IPS-NIHi11 (cell line): ENCODE measurements around the gene CPLX1.
"Not testable (repeated sequence)": the region's sequence is repeated elsewhere in the genome, so short reads cannot be mapped to it uniquely, and the experiment has no call there.

ENCODE experiments used
- DNase-seq: peaks from one replicate; pipeline ENCODE4 v3.0.0; 2012; ENCODE audit warnings: mixed read lengths, low spot score

Gene CPLX1

DNA sequence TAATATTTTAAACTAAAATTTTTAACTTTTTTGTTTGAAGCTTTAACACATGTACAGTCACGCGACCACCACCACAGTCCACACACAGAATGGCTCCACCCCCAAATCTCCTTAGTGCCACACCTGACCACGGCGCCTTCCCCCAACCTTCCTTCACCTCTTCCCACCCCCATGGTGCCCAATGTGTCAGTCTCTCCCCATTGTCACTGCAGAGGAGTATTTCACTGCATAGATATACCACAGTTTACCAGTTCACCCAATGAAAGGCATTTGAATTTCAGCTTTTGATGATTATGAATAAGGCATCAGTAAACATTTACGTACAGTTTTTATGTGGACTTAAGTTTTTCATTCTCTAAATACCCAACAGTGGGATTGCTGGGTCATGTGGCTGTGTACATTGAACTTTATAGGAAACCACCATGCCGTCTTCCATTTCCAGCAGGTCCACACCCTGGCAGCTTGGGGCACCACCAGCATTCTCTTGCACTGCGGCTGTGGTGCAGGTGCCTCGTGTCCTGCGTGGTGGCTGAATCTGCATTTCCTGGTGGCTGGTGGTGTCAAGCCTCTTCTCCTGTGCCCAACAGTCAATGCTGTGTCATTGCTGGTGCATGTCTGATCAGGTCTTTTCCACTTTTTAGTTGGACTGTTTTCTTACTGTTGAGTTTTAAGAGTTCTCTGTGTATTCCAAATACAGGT, 49.0 kb downstream of the CPLX1 start:
- no peak for DNase-seq

DNA sequence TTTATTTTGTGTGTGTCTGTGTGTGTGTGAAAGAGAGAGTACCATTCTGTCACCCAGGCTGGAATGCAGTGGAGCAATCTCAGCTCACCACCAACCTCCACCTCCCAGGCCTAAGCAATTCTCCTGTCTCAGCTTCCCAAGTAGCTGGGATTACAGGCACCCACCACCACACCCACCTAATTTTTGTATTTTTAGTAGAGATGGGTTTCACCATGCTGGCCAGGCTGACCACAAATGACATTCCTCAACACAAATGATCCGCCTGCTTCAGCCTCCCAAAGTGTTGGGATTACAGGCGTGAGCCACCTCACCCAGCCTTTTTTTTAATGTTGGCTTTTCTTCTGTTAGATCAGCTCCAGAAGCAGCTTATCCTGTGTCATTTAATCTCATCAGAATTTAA, 50.4 kb downstream of the CPLX1 start:
- DNase-seq: not testable (repeated sequence)

DNA sequence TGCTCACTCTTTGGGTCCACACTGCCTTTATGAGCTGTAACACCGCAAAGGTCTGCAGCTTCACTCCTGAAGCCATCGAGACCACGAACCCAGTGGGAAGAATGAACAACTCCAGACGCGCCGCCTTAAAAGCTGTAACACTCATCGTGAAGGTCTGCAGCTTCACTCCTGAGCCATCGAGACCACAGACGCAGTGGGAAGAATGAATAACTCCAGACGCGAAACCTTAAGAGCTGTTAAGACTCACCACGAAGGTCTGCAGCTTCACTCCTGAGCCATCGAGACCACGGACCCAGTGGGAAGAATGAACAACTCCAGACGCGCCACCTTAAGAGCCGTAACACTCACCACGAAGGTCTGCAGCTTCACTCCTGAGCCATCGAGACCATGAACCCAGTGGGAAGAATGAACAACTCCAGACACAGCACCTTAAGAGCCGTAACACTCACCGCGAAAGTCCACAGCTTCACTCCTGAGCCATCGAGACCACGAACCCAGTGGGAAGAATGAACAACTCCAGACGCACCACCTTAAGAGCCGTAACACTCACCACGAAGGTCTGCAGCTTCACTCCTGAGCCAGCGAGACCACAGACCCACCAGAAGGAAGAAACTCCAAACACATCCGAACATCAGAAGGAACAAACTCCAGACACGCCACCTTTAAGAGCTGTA, 51.4 kb downstream of the CPLX1 start:
- not testable (repeated sequence) for DNase-seq

DNA sequence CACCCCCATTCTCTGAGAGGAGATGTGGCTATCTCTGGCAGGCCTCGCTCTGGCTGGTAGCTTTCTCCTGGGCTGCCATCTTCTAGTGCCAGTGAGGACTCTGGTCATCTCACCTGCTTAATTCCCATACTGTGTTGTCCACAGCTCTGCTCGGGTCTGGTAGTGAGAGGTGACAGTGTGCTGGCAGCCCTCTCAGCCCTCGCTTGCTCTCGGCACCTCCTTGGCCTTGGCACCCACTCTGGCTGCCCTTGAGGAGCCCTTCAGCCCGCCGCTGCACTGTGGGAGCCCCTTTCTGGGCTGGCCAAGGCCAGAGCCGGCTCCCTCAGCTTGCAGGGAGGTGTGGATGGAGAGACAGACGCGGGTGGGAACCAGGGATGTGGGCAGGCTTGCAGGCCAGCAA, 52.7 kb downstream of the CPLX1 start:
- no peak for DNase-seq

DNA sequence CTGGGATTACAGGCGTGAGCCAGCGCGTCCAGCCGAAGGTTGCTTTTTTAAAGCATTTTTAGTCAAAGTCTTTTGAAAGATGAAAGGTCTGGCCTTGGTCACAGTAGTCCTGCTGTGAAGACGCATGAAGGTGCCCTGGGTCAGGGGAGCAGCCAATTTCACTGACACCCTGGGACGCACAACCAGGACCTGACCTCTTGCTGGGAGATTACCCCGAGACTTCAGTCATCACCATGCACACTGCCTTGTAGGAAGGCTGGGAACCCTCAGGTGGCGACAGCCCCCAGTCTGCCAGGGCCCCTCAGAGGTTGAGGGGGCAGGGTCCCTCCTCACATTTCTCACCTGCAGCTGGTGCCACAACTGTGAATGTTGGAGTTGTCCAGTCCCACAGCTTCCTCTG, 53.2 kb downstream of the CPLX1 start:
- DNase-seq: no peak

DNA sequence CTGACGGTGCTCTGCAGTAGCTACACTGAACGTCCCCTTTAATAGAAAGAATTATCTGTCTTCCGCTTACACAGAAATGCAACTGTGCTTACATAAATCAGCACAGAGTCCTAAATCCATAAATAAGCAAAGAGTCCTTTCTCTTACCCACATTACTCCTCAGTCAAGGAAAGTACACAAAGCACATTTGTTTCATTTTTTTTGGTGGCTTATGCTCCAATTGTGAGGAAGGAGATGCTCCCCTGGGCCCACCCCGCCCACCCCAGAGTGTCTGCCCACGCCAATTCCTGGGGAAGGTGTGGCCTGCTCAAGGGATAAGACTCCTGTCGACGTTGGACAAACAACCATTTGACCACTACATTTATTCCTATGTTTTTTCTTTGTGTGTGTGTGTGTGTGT, 53.8 kb downstream of the CPLX1 start:
- no peak for DNase-seq

DNA sequence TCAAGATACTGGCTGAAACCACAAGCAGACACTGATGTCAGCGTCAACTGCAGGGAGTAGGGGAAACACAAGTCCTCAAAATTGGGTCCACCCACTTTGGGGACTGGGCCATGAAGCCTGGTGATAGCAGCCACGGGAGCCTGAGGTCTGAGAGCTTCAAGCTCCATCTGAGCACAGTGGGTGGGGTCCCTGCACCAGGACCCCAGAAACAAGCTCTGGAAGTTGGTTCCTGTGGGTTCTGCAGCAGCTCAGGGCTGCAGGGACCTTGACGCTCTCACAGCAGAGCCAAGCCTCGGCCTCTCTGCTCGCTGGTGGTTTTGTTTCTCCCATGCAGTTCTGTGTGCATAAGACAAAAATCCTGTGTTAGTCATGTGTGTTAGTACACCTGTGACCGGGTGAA, 54.5 kb downstream of the CPLX1 start:
- DNase-seq: no peak

DNA sequence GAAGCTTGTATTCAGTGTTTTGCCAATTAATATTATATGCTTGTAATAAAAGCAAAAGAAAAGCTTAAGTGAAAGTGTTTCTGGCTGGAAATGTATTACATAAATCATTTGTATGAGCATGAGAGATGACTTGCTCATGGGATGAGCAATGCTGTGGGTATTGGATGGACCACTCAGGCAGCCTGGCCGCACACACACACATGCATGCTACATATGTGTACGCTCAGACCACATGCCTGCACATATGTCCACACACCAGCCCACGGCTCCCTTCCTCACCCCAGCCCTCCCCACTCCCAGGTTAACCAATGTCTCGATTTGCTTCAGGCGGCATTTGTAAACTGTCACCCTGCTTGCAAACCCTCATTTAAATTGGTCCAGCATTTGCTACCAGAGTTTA, 55.9 kb downstream of the CPLX1 start:
- no peak for DNase-seq

DNA sequence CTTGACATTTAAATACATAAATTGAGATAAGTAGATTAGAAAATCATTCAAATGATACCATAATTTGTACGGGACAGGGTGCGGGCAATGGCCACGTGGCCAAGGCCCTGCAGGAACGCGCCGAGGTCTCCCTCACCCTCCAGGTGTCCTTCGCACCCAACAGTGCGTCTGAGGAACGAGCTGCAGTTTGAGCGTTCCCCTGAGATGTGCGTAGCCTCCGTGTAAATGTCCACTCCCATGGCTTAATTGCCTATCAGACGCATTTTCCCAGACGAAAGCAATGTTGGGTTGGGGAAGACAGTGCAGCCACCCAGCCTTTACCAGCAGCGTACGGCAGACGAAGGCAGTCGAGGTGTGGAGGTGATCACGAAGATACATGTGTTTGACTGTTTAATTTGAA, 56.4 kb downstream of the CPLX1 start:
- no peak for DNase-seq

DNA sequence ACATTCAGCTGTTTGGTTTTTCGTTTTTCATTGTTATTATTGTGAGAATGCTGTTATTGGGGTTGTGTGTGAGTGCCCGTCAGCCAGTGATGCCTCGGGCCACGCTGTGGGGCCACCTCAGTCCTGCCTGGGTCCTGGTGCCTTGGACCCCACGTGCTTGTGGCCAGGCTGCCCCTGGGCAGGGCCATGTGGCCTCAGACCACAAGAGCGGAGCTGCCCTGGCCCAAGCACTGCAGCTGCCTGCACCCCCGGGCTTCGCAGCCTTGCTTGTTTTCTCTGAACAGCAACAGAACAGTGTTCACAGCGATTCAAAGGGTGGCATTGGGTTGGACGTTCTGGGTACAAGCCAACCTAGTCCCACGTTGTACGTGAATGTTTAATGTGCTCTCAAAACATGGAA, 56.9 kb downstream of the CPLX1 start:
- DNase-seq: no peak

DNA sequence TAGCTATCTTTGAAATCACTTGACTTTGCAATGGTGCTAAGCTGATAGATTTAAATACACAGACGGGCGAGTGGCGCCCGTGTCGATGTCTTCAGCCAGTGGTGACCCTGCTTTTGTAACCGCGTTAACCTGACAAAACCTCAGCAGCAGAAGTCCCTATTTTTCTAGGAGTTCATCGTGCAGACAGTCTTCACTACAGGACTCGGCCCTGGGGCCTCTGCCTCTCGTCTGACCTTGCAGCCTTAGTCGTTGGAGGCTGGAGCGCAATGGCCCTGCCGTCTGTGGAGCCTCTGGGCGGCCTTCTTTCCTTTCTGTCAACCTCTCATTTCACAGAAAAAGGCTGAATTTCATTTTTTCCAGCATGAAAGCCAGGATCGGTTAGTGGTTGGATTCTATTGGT, 57.9 kb downstream of the CPLX1 start:
- DNase-seq: no peak

DNA sequence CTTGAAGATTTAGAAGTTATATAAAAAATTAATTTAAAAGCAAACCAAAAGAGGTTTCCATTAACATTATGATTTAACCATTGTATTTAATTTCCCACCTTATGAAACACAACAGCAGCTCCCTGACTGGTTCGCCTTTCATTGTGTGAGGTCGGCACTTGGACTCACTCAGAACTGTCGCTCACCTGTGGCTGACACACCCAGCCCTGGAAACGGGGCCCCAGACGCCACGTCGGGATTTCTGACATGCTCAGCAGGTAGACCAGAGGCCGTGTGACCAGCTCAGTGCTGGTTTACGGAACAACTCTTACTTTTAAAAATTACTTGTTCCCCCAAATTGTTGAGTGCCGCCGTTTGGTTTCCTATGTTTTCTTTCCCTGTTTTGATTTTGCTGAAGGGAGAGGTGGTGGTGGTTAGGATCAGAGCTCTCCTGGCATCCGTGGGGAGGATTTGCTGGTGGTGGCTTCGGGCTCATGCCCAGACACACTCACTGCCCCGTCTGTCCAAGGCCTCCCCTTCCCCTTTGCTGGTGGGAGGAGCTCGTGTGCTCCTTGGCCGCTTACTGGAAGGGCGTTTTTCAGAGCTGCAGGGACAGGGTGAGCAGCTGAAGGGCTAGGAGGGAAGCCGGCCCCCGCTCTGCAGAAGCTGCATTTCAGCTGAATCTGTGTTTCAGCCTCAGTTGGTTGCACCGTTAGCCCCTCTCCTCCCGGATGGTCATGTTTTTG, 59.2 kb downstream of the CPLX1 start:
- DNase-seq: no peak

DNA sequence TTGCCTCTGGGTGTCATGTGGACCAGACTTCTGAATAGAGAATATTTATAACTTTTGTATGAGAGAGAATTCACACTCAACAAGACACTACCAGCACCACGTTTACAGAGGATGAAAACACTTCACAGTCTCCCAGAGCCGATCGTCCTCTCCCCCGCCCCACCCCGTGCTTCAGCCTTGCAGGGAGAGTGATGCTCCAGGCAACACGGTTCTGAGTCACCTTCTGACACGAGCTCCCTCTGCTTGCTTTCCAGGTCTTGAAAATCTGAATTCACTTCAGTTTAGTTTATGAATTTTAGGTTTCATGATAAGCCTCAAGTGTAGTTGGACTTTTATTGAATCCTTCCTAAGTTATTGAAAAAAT, 59.8 kb downstream of the CPLX1 start:
- DNase-seq: no peak

DNA sequence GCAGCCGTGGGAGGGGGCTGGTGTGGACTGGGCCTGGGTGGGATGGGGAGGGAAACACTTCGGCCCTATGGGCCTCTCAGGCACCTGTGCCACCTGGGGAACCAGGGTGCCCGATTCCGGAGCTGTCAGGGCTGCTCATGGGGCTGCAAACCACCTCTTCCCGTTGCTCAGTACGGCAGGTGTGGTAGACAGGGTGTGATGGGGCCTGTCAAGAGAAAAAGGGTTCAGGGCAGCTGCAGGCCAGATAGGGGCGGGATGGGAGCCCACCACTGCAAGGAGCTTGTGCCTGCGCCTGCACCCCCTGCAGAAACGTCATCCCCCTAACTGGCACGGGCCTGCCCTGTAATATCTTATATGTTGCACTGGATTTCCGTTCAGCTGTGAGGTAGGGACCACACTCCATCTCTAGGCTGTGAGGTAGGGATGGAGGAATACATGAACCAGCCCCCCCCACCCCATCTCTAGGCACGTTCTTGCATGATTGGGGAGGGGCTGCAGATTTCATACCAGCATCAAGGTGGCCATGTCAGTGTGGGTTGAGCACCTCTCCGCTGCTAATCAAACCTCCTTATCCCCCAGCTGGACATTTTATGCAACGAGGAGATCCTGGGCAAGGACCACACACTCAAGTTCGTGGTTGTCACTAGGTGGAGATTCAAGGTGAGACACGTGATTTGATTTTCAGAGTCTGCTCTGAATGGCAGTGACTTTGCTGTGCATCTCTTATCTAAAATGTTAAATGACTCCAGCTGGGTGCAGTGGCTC, 61.3 kb downstream of the CPLX1 start:
- no peak for DNase-seq

DNA sequence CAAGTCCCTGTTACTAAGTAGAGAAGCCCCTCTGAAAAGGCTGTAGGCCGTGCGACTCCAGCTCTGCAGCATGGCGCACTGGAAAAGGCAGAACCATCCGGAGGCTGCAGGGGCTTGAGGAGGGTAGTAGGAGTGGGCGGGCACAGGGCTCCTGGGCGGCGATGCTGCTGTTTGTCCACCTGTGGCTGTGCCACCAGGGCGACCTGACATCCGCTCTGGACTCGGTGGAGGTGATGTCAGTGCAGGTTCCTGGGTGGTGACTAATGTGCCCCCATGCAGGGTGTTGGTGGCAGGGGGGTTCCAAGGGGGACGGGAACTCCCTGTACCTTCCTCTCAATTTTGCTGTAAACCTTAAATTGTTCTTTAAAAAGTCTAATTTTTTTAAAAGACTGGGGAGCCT, 62.0 kb downstream of the CPLX1 start:
- no peak for DNase-seq

DNA sequence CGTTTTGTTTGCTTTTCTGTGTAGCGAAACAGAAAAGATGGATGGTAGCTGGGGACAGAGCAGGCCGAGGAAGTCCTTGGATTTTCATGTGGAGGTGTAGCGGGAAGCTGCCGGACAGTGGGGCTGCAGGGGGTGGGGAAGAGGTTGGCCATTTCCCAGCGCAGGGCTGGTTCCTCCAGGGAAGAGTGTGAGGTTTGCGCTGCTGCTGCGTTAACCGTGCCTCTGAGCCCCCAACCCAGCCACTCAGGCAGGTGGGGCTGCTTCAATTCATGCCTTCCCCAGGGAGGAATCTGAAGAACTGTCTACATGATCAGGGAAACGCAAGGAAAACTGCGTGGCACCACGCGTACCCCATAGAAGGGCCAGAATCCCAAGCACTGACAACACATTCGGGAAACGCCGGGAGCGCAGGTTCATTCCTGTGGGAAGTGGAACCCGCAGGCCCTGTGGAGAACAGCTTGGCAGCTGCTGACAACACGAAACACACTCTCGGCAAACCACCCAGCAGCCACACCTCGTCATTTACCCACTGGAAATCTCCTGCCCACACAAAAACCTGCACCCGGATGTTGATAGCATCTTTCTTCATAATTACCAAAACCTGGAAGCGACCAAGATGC, 62.6 kb downstream of the CPLX1 start:
- no peak for DNase-seq

DNA sequence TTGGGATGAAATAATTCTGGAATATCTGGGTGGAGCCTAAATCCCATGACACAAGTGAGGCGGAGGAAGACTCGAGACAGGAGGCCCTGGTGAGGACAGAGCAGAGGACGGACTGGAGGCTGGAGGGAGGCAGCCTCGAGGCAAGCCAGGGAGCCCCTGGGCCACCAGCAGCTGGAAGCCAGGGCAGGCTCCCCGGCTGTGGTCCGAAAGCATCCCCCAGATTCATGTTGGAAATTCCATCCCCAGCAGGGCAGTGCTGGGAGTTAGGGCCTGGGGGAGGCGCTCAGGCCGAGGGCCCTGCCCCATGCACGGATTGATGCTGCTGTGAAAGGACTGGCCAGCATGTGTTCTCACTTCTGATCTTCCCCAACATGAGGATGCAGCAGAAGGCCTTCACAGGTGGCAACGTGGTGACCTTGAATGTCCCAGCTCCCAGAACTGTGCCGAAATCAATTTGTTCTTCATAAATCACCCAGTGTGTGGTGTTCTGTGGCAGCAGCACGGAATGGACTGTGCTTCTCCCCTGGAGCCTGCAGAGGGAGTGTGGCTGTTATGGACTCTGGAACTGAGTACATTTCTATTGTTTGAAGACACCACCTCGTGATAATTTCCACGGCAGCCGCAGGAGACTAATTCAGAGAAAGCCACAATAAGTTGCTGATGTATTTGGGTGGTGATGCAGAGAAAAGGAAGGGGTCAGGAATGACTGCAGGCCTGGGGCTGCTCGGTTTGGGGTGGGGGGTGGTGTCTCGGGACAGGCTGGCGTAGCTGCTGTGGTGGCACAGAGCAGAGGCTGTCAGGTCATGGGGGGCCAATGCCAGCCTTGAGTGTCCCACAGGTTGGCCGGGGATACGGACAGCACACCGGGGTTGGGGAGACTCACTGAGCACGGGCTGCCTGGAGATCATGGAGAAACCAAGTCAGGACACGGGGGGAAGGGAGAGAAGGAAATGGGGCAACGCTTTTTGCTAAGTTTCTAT, 63.4 kb downstream of the CPLX1 start:
- DNase-seq: no peak

DNA sequence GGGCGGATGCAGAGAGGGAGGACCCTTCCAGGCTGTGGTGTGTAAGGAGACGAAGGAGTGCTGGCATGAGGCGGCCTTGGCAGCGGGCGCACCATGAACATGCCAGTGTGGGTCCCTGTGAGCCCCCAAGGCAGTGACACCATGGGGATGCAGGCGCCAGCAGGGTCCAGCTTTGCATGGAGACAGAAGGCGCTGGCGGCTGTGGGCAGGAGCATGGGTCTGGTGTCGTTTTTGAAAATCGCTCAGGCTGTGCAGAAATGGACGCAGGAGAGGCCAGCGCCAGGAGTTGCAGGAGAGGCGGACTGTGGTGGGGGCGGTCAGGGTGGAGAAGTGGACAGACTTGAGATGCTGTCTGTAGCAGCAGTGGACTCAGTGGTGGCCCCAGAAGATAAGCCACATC, 64.2 kb downstream of the CPLX1 start:
- no peak for DNase-seq

DNA sequence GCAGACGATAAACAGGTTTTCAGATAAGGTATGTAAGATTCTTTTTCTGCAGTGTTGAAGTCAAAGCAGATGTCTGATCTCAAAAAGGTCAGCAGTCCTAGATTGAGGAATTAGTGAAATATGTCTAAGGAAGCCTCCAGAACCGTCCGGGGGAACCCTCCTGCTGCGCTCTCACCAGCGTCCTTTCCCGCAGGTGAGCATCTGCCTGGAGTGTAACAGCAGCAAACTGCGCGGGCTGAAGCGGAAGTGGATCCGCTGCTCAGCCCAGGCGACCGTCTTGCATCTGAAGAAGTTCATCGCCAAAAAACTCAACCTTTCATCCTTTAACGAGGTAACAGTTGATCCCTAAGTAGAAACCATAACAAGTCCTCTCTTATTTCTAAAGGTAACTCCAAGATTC, 64.8 kb downstream of the CPLX1 start:
- DNase-seq: no peak

DNA sequence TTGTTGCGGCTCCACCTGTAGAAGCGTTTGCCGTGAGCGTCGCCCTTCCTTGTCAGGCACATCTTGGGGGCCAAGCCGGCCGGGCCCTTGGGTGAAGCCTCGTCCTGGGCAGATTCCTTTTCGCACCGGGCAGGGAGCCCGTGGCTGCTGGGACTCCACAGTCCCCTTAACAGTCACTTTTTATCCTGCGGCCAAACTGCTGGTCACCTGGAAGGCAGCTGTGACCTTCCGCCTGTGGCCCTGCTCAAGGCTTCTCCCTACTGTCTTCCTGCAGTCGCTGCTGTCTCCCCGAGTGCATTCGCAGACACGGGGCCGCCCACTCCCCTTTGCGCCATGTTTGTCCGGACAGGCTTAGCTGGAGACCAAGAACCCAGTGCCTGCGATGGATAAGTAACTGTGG, 65.3 kb downstream of the CPLX1 start:
- DNase-seq: no peak

DNA sequence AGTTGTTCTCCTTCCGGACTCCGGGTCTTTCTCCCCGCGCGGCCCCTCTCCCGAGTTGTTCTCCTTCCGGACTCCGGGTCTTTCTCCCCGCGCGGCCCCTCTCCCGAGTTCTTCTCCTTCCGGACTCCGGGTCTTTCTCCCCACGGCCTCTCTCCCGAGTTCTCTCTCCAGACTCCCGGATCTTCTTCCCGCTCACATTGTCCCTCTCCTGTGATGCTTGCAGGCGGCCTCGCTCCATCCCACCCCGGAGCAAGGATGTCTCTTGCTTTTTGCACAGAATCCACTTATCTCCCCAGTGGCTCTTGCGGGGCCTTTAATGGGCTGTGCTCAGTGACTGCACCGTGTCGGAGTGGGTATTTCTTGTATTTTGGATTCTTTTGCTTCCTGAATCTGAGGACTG, 66.1 kb downstream of the CPLX1 start:
- DNase-seq: not testable (repeated sequence)
